A549 (cell line): Measurements from ENCODE around the gene VPS13D. TPM values are rescaled to one million over a fixed set of nuclear protein-coding genes. Genes with fewer than 3 reads are reported as not detected.

Experiments used
- ATAC-seq, 2 experiments: fragments of 200-7000 bp in 1 of 2; fragments of >200 bp in 1 of 2; cut with Nextera tagmentation in 1 of 2; cut with Tn5 transposase in 1 of 2; 3 replicates each; pipeline versions ENCODE4 v1.8.0 to v1.9.1; 2018 to 2020; ENCODE audit warnings: mild to moderate bottlenecking in 1 of 2, moderate library complexity in 1 of 2
- CTCF ChIA-PET: fragments of 300-600 bp; sonication (Branson Sonifier 250); formaldehyde crosslinking; extraction: SDS; loops from one replicate; lab custom pipeline; 2021; ENCODE audit warnings: antibody characterized with exemption, inconsistent platforms; lab: Yijun Ruan, JAX
- POLR2A ChIA-PET: fragments of 350-600 bp; formaldehyde crosslinking; extraction: SDS; loops from one replicate; lab custom pipeline; 2021; ENCODE audit warnings: antibody characterized with exemption, inconsistent platforms; lab: Yijun Ruan, JAX
- DNase-seq, 2 experiments: peaks; one replicate each; pipeline versions ENCODE4 v3.0.0 to v3.0.0-alpha.2; 2011 to 2016; ENCODE audit warnings: low read depth in 1 of 2, low spot score in 1 of 2
- FAIRE-seq: peaks from 2 replicates; lab custom pipeline; 2011; peaks lifted over from hg19 to GRCh38; lab: Jason Lieb, UNC
- H3K27ac ChIP-seq, 2 experiments: fragments of >200 bp; sonication (Bioruptor Twin); formaldehyde crosslinking; 3 replicates each; pipeline ENCODE4 v1.5.1; 2016 to 2017
- H3K4me1 ChIP-seq: fragments of >200 bp; sonication (Bioruptor Twin); formaldehyde crosslinking; 3 replicates; pipeline ENCODE4 v1.6.1; 2016
- H3K4me2 ChIP-seq: fragments of >200 bp; sonication (Bioruptor Twin); formaldehyde crosslinking; 3 replicates; pipeline ENCODE4 v1.6.1; 2016
- H3K4me3 ChIP-seq: fragments of >200 bp; sonication (Bioruptor Twin); formaldehyde crosslinking; 3 replicates; pipeline ENCODE4 v1.5.1; 2016
- H3K9me3 ChIP-seq: fragments of >200 bp; sonication (Bioruptor Twin); formaldehyde crosslinking; 3 replicates; pipeline ENCODE4 v1.6.1; 2016
- CBX8 ChIP-seq: fragments of 200-600 bp; sonication (generic); IDR thresholded peaks from 2 replicates; pipeline ENCODE4 v1.6.1; 2016
- CHD2 ChIP-seq: fragments of 150-350 bp; IDR thresholded peaks from 2 replicates; pipeline ENCODE4 v1.6.1; 2014; ENCODE audit warnings: low read length; ENCODE audit not compliant: partially characterized antibody
- EP300 ChIP-seq, 2 experiments: fragments of >200 bp; sonication (Bioruptor Twin); formaldehyde crosslinking; IDR thresholded peaks; 2 replicates in 1 of 2; 3 replicates in 1 of 2; pipeline ENCODE4 v1.6.1; 2016 to 2017
- ESRRA ChIP-seq: fragments of 150-350 bp; IDR thresholded peaks from 2 replicates; pipeline ENCODE4 v1.6.1; 2014; ENCODE audit warnings: mild to moderate bottlenecking, low read length, borderline replicate concordance
- FOSB ChIP-seq: fragments of 250-450 bp; sonication (Bioruptor Pico); IDR thresholded peaks from 2 replicates; pipeline ENCODE4 v1.5.0; 2020; ENCODE audit warnings: mild to moderate bottlenecking, moderate library complexity
- FOSL2 ChIP-seq, 2 experiments: fragments of 450-650 bp in 1 of 2; fragments of >200 bp in 1 of 2; sonication (Bioruptor Twin) in 1 of 2; formaldehyde crosslinking; IDR thresholded peaks; 2 replicates each; pipeline versions ENCODE4 v1.5.0 to v1.6.1; 2016 to 2020; ENCODE audit warnings: mild to moderate bottlenecking in 1 of 2, moderate library complexity in 1 of 2
- FOXS1 ChIP-seq: fragments of 250-450 bp; sonication (Bioruptor Pico); IDR thresholded peaks from 2 replicates; pipeline ENCODE4 v1.5.0; 2020; ENCODE audit warnings: mild to moderate bottlenecking, moderate library complexity
- GATA3 ChIP-seq: IDR thresholded peaks from 2 replicates; pipeline ENCODE4 v1.6.1; 2012; ENCODE audit warnings: borderline replicate concordance
- HDAC2 ChIP-seq: fragments of 200-600 bp; sonication (generic); IDR thresholded peaks from 2 replicates; pipeline ENCODE4 v1.6.1; 2016
- HEYL ChIP-seq: fragments of 250-450 bp; sonication (Bioruptor Pico); IDR thresholded peaks from 2 replicates; pipeline ENCODE4 v1.8.0; 2021; ENCODE audit warnings: mild to moderate bottlenecking, moderate library complexity
- HOXA7 ChIP-seq: fragments of 250-450 bp; sonication (Bioruptor Pico); IDR thresholded peaks from 2 replicates; pipeline ENCODE4 v1.5.0; 2020; ENCODE audit warnings: mild to moderate bottlenecking, moderate library complexity
- HOXB13 ChIP-seq: fragments of 250-450 bp; sonication (Bioruptor Pico); IDR thresholded peaks from 2 replicates; pipeline ENCODE4 v1.5.0; 2020; ENCODE audit warnings: low read depth, mild to moderate bottlenecking, moderate library complexity
- HOXB5 ChIP-seq: fragments of 250-450 bp; sonication (Bioruptor Pico); IDR thresholded peaks from 2 replicates; pipeline ENCODE4 v1.5.0; 2020; ENCODE audit warnings: mild to moderate bottlenecking, moderate library complexity
- JUN ChIP-seq, 2 experiments: fragments of >200 bp; sonication (Bioruptor Twin); formaldehyde crosslinking; IDR thresholded peaks; 2 replicates in 1 of 2; 3 replicates in 1 of 2; pipeline ENCODE4 v1.6.1; 2016 to 2017
- JUNB ChIP-seq: fragments of >200 bp; sonication (Bioruptor Twin); formaldehyde crosslinking; IDR thresholded peaks from 2 replicates; pipeline ENCODE4 v1.6.1; 2016
- KDM1A ChIP-seq: fragments of 200-600 bp; sonication (generic); IDR thresholded peaks from 2 replicates; pipeline ENCODE4 v1.6.1; 2016; ENCODE audit warnings: low read depth, mild to moderate bottlenecking
- MAFK ChIP-seq: fragments of 450-650 bp; IDR thresholded peaks from 2 replicates; pipeline ENCODE4 v1.6.1; 2014; ENCODE audit not compliant: partially characterized antibody
- MAZ ChIP-seq: fragments of 150-350 bp; IDR thresholded peaks from 2 replicates; pipeline ENCODE4 v1.6.1; 2014; ENCODE audit warnings: antibody characterized with exemption, low read depth, low read length, borderline replicate concordance
- MYC ChIP-seq: IDR thresholded peaks from 2 replicates; pipeline ENCODE4 v1.6.1; 2012; ENCODE audit warnings: mild to moderate bottlenecking, inconsistent platforms, low read length, improper control_type of control experiment, borderline replicate concordance
- NPAS2 ChIP-seq: fragments of 250-450 bp; sonication (Bioruptor Pico); IDR thresholded peaks from 2 replicates; pipeline ENCODE4 v1.8.0; 2022; ENCODE audit warnings: mild to moderate bottlenecking, moderate library complexity, borderline replicate concordance
- PHF8 ChIP-seq: fragments of 200-600 bp; sonication (generic); IDR thresholded peaks from 2 replicates; pipeline ENCODE4 v1.6.1; 2016; ENCODE audit warnings: low read depth, mild to moderate bottlenecking, antibody characterized with exemption, moderate library complexity, borderline replicate concordance
- RCOR1 ChIP-seq: fragments of 150-350 bp; IDR thresholded peaks from 2 replicates; pipeline ENCODE4 v1.6.1; 2014; ENCODE audit warnings: antibody characterized with exemption, low read length, low read depth
- RFX5 ChIP-seq: fragments of 450-650 bp; IDR thresholded peaks from 2 replicates; pipeline ENCODE4 v1.7.1; 2014; ENCODE audit warnings: antibody characterized with exemption, mild to moderate bottlenecking, moderate library complexity
- RNF2 ChIP-seq: fragments of 200-600 bp; sonication (generic); IDR thresholded peaks from 2 replicates; pipeline ENCODE4 v1.6.1; 2016; ENCODE audit warnings: low read depth, mild to moderate bottlenecking, antibody characterized with exemption, moderate library complexity, borderline replicate concordance
- SREBF2 ChIP-seq: fragments of 450-650 bp; IDR thresholded peaks from 2 replicates; pipeline ENCODE4 v1.6.1; 2014; ENCODE audit warnings: mild to moderate bottlenecking, moderate library complexity
- ZC3H11A ChIP-seq: fragments of 450-650 bp; IDR thresholded peaks from 2 replicates; pipeline ENCODE4 v1.6.1; 2014; ENCODE audit warnings: antibody characterized with exemption, mild to moderate bottlenecking
- ZFP36 ChIP-seq: fragments of 450-650 bp; IDR thresholded peaks from 2 replicates; pipeline ENCODE4 v1.6.1; 2014; ENCODE audit warnings: borderline replicate concordance; ENCODE audit not compliant: partially characterized antibody
- WGBS: methylation state at CpG from one replicate; pipeline ENCODE4 v1.1.6; 2017; ENCODE audit errors: missing lambda C conversion rate; 5-methylcytosine and 5-hydroxymethylcytosine counted together
- polyA plus RNA-seq, 4 experiments: library from polyadenylated mRNA; depleted of rRNA in 3 of 4; stranded (reverse); fragments of >200 nt; fragmentation: RNase III in 1 of 4; extraction: RNeasy Plus Mini Kit Qiagen cat#74134 plus additional on column Dnase treatment in 1 of 4; gene quantifications; 2 replicates in 3 of 4; 3 replicates in 1 of 4; pipeline ENCODE4 v1.2.3, GENCODE V29; 2011 to 2017
- TF ChIP-seq, protein P1 (sequence below): fragments of >200 bp; sonication (Bioruptor Twin); formaldehyde crosslinking; IDR thresholded peaks from 3 replicates; pipeline ENCODE4 v1.5.1; 2016
- TF ChIP-seq, protein P2 (sequence below): fragments of 150-350 bp; IDR thresholded peaks from 2 replicates; pipeline ENCODE4 v1.6.1; 2014; ENCODE audit warnings: low read depth, mild to moderate bottlenecking, low read length
- TF ChIP-seq, protein P3 (sequence below): fragments of 250-450 bp; sonication (Bioruptor Pico); IDR thresholded peaks from 2 replicates; pipeline ENCODE4 v1.5.0; 2021; ENCODE audit warnings: mild to moderate bottlenecking, moderate library complexity, borderline replicate concordance
- TF ChIP-seq, protein P4 (sequence below): IDR thresholded peaks from 2 replicates; pipeline ENCODE4 v1.6.1; 2012
- TF ChIP-seq, protein P5 (sequence below): fragments of 450-650 bp; IDR thresholded peaks from 2 replicates; pipeline ENCODE4 v1.6.1; 2014; ENCODE audit warnings: antibody characterized with exemption

VPS13D gene
- polyA plus RNA-seq, 2 of the 4 experiments (the other 2 are of a cell fraction), result 5.4 to 15.9 TPM

DNA sequence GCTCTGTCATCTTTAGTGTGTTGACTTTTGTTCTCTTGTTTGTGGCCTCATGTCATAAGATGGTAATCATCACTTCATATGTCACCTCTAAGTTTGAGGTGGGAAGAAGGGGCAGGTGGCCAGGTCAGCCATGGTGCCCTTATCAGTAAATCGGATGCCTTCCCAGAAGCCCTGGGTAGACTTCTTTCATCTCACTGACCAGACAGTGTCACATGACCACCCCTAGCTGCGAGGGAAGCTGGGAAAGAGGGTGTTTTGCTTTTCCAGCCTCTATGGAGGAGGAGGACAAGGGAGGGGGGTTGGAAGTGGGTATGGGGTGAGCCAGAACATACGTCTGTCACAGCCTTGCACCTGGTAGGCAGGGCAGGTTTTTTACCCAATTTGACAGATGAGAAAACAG lies 34.4 kb upstream of the VPS13D start:
- ChIA-PET POLR2A (no interaction called here), CTCF (interaction anchor here (3.8 to 8.9 kb wide), 2 partner anchors 71 kb away, joined by 20 to 78 read pairs; no protein-coding TSS in a partner anchor)
- FAIRE-seq (no peak), ATAC-seq (no peak), DNase-seq (no peak)
- Histone ChIP-seq H3K4me1 (no peaks in the 10 kb centered on the region), H3K4me2 (no peak overlapping the region), H3K9me3 (no peaks in the 10 kb centered on the region), H3K27ac (no peak overlapping the region), H3K4me3 (no peak overlapping the region)
- 69% methylated on average over 3 of the region's 3 CpGs for WGBS
- no peak for TF ChIP-seq HOXA7 (CRISPR knock-in tag)
- TF ChIP-seq FOXS1, result no peak
- TF ChIP-seq HOXB13 (CRISPR knock-in tag), result no peak
- TF ChIP-seq EP300 (IDR thresholded peaks at IDR 0.05), result no peak
- TF ChIP-seq RCOR1, result no peak
- no peak for TF ChIP-seq RFX5
- TF ChIP-seq CBX8, result no peak
- no peak for TF ChIP-seq JUN (IDR thresholded peaks at IDR 0.05)
- no peak for TF ChIP-seq MAZ
- TF ChIP-seq, protein P1, sequence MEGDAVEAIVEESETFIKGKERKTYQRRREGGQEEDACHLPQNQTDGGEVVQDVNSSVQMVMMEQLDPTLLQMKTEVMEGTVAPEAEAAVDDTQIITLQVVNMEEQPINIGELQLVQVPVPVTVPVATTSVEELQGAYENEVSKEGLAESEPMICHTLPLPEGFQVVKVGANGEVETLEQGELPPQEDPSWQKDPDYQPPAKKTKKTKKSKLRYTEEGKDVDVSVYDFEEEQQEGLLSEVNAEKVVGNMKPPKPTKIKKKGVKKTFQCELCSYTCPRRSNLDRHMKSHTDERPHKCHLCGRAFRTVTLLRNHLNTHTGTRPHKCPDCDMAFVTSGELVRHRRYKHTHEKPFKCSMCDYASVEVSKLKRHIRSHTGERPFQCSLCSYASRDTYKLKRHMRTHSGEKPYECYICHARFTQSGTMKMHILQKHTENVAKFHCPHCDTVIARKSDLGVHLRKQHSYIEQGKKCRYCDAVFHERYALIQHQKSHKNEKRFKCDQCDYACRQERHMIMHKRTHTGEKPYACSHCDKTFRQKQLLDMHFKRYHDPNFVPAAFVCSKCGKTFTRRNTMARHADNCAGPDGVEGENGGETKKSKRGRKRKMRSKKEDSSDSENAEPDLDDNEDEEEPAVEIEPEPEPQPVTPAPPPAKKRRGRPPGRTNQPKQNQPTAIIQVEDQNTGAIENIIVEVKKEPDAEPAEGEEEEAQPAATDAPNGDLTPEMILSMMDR, result no peak
- TF ChIP-seq FOSL2 (IDR thresholded peaks at IDR 0.05), result no peak
- no peak for TF ChIP-seq FOSL2 (CRISPR knock-in tag; IDR thresholded peaks at IDR 0.05)
- TF ChIP-seq GATA3, result no peak
- no peak for TF ChIP-seq PHF8
- no peak for TF ChIP-seq CHD2
- TF ChIP-seq RNF2, result no peak
- no peak for TF ChIP-seq MYC
- TF ChIP-seq, protein P2, sequence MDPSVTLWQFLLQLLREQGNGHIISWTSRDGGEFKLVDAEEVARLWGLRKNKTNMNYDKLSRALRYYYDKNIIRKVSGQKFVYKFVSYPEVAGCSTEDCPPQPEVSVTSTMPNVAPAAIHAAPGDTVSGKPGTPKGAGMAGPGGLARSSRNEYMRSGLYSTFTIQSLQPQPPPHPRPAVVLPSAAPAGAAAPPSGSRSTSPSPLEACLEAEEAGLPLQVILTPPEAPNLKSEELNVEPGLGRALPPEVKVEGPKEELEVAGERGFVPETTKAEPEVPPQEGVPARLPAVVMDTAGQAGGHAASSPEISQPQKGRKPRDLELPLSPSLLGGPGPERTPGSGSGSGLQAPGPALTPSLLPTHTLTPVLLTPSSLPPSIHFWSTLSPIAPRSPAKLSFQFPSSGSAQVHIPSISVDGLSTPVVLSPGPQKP, result no peak
- no peak for TF ChIP-seq ZC3H11A
- no peak for TF ChIP-seq ESRRA

DNA sequence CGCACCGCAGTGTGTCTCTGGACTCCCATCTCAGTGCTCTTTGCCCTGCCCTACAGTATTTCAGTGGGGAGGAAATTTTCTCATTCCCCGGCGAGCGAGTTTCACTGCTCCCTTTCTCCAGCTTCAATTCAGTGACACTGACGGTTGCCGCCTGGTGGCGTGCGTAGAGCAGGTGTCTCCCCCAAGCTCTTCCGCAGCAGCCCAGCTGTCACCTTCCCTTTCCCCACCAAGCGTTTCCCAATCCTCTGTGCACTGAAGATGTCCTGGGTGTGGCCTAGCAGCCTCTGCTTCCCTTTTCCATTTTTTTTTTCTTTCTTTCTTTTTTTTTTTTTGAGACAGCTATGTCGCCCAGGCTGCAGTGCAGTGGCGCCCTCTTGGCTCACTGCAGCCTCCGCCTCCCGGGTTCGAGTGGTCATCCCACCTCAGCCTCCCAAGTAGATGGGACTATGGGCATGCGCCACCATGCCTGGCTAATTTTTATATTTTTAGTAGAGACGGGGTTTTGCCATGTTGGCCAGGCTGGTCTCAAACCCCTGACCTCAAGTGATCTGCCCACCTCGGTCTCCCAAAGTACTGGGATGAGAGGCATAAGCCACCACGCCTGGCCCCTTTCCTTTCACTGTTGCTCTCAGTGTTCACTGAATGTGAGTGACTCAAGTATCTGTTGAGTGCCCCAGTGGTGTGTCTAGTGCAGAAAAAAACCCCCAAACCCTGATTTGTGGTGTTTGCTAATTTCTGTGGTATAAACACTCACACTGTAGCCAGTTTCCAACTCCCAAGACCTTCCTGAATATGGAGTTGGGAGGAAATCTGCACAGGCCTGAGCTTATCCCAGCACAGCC lies 33.0 kb upstream of the VPS13D start:
- POLR2A ChIA-PET, result no interaction called here
- CTCF ChIA-PET, result interaction anchor here (1.3 to 8.9 kb wide), 3 partner anchors 8 to 73 kb away, joined by 5 to 78 read pairs (median 7); no protein-coding TSS in a partner anchor
- no peak for ATAC-seq

More for the DNA sequence above, 33.0 kb upstream of the VPS13D start:
- WGBS, result 83% methylated on average over 20 of the region's 20 CpGs
- Histone ChIP-seq H3K4me2 (no peak overlapping the region), H3K27ac (no peak overlapping the region), H3K4me3 (no peak overlapping the region), H3K4me1 (no peaks in the 10 kb centered on the region), H3K9me3 (no peaks in the 10 kb centered on the region)
- DNase-seq (no peak), FAIRE-seq (no peak)
- TF ChIP-seq, protein P3, sequence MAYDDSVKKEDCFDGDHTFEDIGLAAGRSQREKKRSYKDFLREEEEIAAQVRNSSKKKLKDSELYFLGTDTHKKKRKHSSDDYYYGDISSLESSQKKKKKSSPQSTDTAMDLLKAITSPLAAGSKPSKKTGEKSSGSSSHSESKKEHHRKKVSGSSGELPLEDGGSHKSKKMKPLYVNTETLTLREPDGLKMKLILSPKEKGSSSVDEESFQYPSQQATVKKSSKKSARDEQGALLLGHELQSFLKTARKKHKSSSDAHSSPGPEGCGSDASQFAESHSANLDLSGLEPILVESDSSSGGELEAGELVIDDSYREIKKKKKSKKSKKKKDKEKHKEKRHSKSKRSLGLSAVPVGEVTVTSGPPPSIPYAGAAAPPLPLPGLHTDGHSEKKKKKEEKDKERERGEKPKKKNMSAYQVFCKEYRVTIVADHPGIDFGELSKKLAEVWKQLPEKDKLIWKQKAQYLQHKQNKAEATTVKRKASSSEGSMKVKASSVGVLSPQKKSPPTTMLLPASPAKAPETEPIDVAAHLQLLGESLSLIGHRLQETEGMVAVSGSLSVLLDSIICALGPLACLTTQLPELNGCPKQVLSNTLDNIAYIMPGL (CRISPR knock-in tag), result no peak
- TF ChIP-seq EP300 (IDR thresholded peaks at IDR 0.05) (no peak), FOSB (CRISPR knock-in tag) (no peak), MAFK (no peak), NPAS2 (CRISPR knock-in tag) (no peak), PHF8 (no peak), HDAC2 (no peak), KDM1A (no peak), ZFP36 (no peak), HOXB5 (CRISPR knock-in tag) (no peak), HEYL (CRISPR knock-in tag) (no peak), MAZ (no peak), HOXB13 (CRISPR knock-in tag) (no peak), SREBF2 (no peak), JUNB (no peak)
- TF ChIP-seq, protein P4, sequence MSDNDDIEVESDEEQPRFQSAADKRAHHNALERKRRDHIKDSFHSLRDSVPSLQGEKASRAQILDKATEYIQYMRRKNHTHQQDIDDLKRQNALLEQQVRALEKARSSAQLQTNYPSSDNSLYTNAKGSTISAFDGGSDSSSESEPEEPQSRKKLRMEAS, result no peak
- TF ChIP-seq, protein P5, sequence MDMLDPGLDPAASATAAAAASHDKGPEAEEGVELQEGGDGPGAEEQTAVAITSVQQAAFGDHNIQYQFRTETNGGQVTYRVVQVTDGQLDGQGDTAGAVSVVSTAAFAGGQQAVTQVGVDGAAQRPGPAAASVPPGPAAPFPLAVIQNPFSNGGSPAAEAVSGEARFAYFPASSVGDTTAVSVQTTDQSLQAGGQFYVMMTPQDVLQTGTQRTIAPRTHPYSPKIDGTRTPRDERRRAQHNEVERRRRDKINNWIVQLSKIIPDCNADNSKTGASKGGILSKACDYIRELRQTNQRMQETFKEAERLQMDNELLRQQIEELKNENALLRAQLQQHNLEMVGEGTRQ, result no peak
